GM12801 (cell line): ENCODE results near the gene MCOLN3.

Experiments used
- TF ChIP-seq, protein P1 (sequence below): IDR thresholded peaks from one replicate; pipeline ENCODE4 v1.5.1; 2011; ENCODE audit warnings: control low read depth; ENCODE audit not compliant: insufficient read length; ENCODE audit errors: extremely low read depth

MCOLN3 gene

GRCh38 chr1:84968865-84969264, 79.4 kb downstream of the MCOLN3 start:
- TF ChIP-seq, protein P1, sequence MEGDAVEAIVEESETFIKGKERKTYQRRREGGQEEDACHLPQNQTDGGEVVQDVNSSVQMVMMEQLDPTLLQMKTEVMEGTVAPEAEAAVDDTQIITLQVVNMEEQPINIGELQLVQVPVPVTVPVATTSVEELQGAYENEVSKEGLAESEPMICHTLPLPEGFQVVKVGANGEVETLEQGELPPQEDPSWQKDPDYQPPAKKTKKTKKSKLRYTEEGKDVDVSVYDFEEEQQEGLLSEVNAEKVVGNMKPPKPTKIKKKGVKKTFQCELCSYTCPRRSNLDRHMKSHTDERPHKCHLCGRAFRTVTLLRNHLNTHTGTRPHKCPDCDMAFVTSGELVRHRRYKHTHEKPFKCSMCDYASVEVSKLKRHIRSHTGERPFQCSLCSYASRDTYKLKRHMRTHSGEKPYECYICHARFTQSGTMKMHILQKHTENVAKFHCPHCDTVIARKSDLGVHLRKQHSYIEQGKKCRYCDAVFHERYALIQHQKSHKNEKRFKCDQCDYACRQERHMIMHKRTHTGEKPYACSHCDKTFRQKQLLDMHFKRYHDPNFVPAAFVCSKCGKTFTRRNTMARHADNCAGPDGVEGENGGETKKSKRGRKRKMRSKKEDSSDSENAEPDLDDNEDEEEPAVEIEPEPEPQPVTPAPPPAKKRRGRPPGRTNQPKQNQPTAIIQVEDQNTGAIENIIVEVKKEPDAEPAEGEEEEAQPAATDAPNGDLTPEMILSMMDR, result no peak

DNA sequence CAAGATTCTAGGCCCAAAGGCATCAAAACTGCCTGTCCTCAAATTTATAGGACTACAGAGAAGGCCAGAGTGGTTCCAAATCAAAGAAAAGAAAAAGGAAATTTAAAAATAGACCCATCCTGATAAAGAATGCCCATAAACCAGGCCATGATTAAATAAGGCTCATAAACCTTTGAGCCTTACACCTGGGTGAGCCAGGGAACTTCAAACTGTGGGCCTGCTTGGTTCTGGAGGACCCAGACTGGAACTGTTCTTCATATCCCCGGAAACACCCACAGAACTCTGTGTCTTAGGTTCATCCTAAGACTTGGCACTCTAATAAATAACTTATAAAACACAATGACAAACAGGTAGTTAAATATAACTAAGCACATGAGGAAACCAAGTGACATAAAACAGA, 80.2 kb downstream of the MCOLN3 start:
- TF ChIP-seq, protein P1, result no peak
